Omental fat pad (tissue), 4 donors: ENCODE measurements around the gene NLGN1. TPM values are rescaled to one million over a fixed set of nuclear protein-coding genes. Genes with fewer than 3 reads are reported as not detected.

Source experiments
- ATAC-seq: fragments of 150-250 bp; one replicate; pipeline ENCODE4 v1.9.1; 2016; ENCODE audit warnings: mild to moderate bottlenecking, moderate library complexity; ENCODE audit not compliant: low FRiP score
- DNase-seq: peaks from one replicate; pipeline ENCODE4 v3.0.0-alpha.2; 2019; ENCODE audit warnings: low spot score
- total RNA-seq, 4 donors: library from RNA; depleted of rRNA; stranded (reverse); fragments of >200 nt; gene quantifications; one replicate each; pipeline ENCODE4 v1.1.0, GENCODE V29; 2016
- TF ChIP-seq, protein P1 (sequence below), 3 donors: fragments of 450-650 bp; IDR thresholded peaks; one replicate each; pipeline ENCODE4 v1.5.1; 2016 to 2017; ENCODE audit warnings: antibody characterized with exemption in 3 of 3, mild to moderate bottlenecking in 3 of 3, moderate library complexity in 2 of 3

NLGN1 gene
- total RNA-seq, 4 donors from 2014 or later, result 5.3 to 17.4 (median 12.5) TPM

DNA sequence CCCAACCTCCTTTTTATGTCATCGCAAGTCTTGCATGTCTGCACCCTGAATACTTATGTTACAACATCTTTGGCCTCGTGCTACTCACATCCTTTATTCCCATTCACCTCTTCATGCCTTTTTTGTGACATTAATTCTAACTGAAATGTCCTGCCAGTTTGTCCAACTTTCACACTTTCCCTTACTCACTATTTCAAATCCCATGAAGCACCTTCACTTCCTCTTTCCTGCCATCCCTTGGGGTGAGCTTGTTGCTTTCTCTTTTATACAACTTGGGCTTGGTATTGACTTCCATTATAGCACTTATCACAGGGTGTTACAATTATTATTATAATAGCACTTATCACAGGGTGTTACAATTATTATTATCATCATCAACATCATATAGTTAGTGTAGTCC is 496.3 kb downstream of the NLGN1 start:
- TF ChIP-seq, protein P1, sequence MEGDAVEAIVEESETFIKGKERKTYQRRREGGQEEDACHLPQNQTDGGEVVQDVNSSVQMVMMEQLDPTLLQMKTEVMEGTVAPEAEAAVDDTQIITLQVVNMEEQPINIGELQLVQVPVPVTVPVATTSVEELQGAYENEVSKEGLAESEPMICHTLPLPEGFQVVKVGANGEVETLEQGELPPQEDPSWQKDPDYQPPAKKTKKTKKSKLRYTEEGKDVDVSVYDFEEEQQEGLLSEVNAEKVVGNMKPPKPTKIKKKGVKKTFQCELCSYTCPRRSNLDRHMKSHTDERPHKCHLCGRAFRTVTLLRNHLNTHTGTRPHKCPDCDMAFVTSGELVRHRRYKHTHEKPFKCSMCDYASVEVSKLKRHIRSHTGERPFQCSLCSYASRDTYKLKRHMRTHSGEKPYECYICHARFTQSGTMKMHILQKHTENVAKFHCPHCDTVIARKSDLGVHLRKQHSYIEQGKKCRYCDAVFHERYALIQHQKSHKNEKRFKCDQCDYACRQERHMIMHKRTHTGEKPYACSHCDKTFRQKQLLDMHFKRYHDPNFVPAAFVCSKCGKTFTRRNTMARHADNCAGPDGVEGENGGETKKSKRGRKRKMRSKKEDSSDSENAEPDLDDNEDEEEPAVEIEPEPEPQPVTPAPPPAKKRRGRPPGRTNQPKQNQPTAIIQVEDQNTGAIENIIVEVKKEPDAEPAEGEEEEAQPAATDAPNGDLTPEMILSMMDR (IDR thresholded peaks at IDR 0.05), result no peak
- DNase-seq (no peak), ATAC-seq (no peak)

DNA sequence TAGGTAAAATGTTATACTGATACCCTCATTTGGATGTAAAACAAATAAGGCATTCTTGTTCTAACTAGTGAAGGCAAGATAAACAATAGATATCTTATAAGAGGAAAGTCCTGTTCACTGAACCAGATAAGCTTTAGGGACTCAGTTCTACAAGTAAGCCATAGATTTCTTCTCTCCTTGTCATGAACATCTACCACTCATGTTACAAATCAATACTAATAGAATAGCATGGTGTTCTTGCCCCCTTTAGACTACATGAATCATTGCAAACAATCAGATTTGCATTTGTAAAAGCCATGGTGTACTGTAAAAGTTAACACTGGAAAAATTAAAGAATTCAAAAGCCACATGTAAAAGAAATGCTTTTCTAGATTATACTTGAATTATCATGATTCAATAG is 500.1 kb downstream of the NLGN1 start:
- TF ChIP-seq, protein P1 (IDR thresholded peaks at IDR 0.05), result no peak
- ATAC-seq, result no peak

DNA sequence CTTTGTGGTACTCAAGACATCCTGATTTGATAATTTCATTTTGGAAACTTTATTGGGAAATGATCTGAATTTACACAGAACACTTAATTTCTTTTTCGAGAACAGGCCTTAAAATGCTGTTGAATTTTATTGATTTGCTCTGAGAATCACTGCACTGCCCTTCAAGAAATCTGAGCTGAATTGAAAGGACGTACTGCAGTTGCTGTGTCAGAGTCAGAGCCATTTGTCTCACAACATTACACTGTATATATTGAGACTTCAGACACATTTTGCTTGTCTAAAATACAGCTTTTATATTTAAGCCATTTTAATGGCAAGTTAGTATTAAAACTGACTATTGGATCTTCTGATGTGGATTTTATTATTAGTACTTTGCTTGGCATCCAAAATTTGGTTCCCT is 504.1 kb downstream of the NLGN1 start:
- TF ChIP-seq, protein P1 (IDR thresholded peaks at IDR 0.05), result no peak
- ATAC-seq (no peak), DNase-seq (no peak)

More for the DNA sequence above, 500.1 kb downstream of the NLGN1 start:
- DNase-seq, result no peak

DNA sequence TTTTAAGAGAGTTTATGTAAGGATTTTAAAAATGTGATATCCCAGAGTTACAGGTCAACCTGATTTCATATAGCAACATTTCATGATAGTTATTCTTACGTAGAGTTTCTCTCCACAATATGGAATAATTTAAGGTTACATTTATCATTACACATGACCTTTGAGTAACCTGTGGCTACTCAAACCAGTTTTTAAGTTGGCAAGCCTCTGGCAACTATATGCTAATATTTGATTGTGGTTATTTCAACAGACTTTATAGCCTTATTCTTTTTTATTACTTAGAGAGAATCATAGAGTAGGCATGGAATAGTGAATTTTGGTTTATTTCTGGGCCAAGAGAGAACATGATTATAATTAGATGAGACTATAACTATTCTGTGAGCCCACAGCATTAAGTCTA is 504.9 kb downstream of the NLGN1 start:
- DNase-seq (no peak), ATAC-seq (no peak)
- TF ChIP-seq, protein P1 (IDR thresholded peaks at IDR 0.05), result no peak

DNA sequence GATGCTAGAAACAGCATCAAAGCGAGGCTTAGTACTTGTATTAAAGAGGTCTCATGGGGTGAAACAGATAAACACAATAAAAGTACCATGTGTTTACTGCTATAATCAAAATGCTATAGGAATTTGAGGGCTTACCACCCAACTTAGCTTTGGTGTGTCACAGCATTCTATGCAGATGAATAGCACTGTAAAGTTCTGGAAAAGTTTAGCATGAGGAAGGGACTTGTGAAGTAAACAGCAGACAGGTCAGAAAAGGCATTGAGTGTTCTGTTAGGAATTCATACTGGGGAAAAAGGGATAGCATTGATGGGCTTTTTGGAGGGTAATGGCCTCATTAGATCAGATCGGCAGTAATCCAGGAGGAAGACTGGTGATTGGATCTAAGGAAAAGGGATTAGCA is 505.3 kb downstream of the NLGN1 start:
- TF ChIP-seq, protein P1 (IDR thresholded peaks at IDR 0.05), result no peak
- ATAC-seq, result no peak
- no peak for DNase-seq

DNA sequence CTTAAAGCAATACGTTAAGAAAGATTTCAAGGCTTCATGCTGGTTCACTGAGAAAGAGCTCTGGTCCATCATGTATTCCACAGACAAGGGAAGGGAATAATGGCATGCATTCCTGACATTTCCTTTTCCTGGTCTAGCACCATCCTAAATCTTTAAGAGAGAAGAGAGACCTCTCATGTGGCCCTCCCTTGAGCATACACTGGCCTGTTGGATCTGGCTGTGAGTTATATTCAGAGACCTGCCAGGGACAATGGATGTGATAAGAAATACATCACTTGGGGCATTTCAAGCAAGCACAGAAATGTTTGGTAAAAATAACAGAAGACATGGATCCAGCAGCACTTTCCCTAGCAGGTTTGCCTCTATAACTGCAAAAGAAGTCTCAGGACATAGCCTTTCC is 507.8 kb downstream of the NLGN1 start:
- DNase-seq (no peak), ATAC-seq (no peak)
- TF ChIP-seq, protein P1 (IDR thresholded peaks at IDR 0.05), result no peak

DNA sequence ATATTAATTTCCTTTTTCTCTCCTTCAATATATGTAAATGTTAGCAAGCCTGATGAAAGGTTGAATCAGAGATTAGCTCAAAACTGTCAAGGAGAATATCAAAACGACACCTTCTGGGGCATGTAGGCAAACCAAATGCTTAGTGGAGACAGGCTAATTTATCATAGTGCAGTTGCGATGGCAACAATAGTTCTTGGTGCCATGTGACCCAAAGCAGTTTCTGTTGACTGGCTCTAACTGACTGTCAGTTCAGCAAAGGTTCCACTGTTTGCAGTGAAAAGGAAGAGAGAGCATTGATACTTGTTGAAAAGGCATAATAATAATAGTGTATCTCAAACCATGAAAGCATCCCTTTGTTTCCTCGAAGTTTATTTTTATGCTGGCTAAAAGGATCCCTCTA is 513.9 kb downstream of the NLGN1 start:
- ATAC-seq, result no peak

More for the DNA sequence above, 513.9 kb downstream of the NLGN1 start:
- DNase-seq, result no peak
- TF ChIP-seq, protein P1 (IDR thresholded peaks at IDR 0.05), result no peak
